Keratinocyte (primary cell): ENCODE results near the gene RRBP1. TPM values are rescaled to one million over a fixed set of nuclear protein-coding genes. Genes with fewer than 3 reads are reported as not detected.

Experiments used
- DNase-seq: peaks from one replicate; pipeline ENCODE4 v3.0.0-alpha.2; 2011; ENCODE audit warnings: low read depth, missing footprints, low spot score
- FAIRE-seq: peaks from 2 replicates; lab custom pipeline; 2011; peaks lifted over from hg19 to GRCh38; lab: Jason Lieb, UNC
- H2AFZ ChIP-seq: 2 replicates; pipeline ENCODE4 v1.6.0; 2012; ENCODE audit warnings: low read length, control low read depth, inconsistent platforms; ENCODE audit not compliant: control insufficient read depth
- H3K27ac ChIP-seq: 2 replicates; pipeline ENCODE4 v1.5.1; 2011; ENCODE audit warnings: low read length; ENCODE audit not compliant: control insufficient read depth, insufficient read depth
- H3K27me3 ChIP-seq: 3 replicates; pipeline ENCODE4 v1.6.0; 2011; ENCODE audit warnings: low read length; ENCODE audit not compliant: control insufficient read depth, insufficient read depth; ENCODE audit errors: extremely low read depth
- H3K36me3 ChIP-seq, 2 experiments: 2 replicates in 1 of 2; 3 replicates in 1 of 2; pipeline ENCODE4 v1.5.1; 2011; ENCODE audit warnings: low read length in 2 of 2, mild to moderate bottlenecking in 1 of 2; ENCODE audit not compliant: control insufficient read depth in 2 of 2, insufficient read depth in 2 of 2; ENCODE audit errors: extremely low read depth in 1 of 2
- H3K4me1 ChIP-seq: 3 replicates; pipeline ENCODE4 v1.5.1; 2011; ENCODE audit warnings: low read length; ENCODE audit not compliant: control insufficient read depth, insufficient read depth; ENCODE audit errors: extremely low read depth
- H3K4me2 ChIP-seq: 3 replicates; pipeline ENCODE4 v1.6.0; 2011; ENCODE audit warnings: low read depth, low read length; ENCODE audit not compliant: control insufficient read depth, insufficient read depth; ENCODE audit errors: extremely low read depth
- H3K4me3 ChIP-seq, 3 experiments: fragments of 200-600 bp in 1 of 3; sonication (generic) in 1 of 3; 2 replicates in 2 of 3; 3 replicates in 1 of 3; pipeline ENCODE4 v1.5.1; 2011 to 2016; ENCODE audit warnings: low read length in 3 of 3, mild to moderate bottlenecking in 3 of 3, control low read depth in 2 of 3, inconsistent platforms in 1 of 3, low read depth in 1 of 3, mixed read lengths in 1 of 3, mixed run types in 1 of 3, moderate library complexity in 1 of 3; ENCODE audit not compliant: control insufficient read depth in 2 of 3, insufficient read depth in 2 of 3; ENCODE audit errors: extremely low read depth in 1 of 3
- H3K79me2 ChIP-seq: 2 replicates; pipeline ENCODE4 v1.6.0; 2012; ENCODE audit warnings: low read length; ENCODE audit not compliant: control insufficient read depth, insufficient read depth
- H3K9ac ChIP-seq: 3 replicates; pipeline ENCODE4 v1.6.0; 2011; ENCODE audit warnings: low read length; ENCODE audit not compliant: control insufficient read depth, insufficient read depth; ENCODE audit errors: extremely low read depth
- H3K9me1 ChIP-seq: 3 replicates; pipeline ENCODE4 v1.6.0; 2011; ENCODE audit warnings: low read length; ENCODE audit not compliant: control insufficient read depth, insufficient read depth; ENCODE audit errors: extremely low read depth
- H3K9me3 ChIP-seq: 2 replicates; pipeline ENCODE4 v1.5.1; 2012; ENCODE audit warnings: low read depth, low read length; ENCODE audit not compliant: control insufficient read depth
- H4K20me1 ChIP-seq: 3 replicates; pipeline ENCODE4 v1.6.0; 2011; ENCODE audit warnings: low read length; ENCODE audit not compliant: control insufficient read depth, insufficient read depth; ENCODE audit errors: extremely low read depth
- EZH2 ChIP-seq: IDR thresholded peaks from one replicate; pipeline ENCODE4 v1.6.1; 2012; ENCODE audit warnings: inconsistent platforms, mild to moderate bottlenecking, low read length, moderate library complexity
- dilution Hi-C: fragments of 300-500 bp; cut with MboI; formaldehyde crosslinking; loops from one replicate; pipeline ENCODE4 v1.7.0; 2020; ENCODE audit warnings: low sequenced_read_pairs; ENCODE audit not compliant: extremely low pct_ligation_motif_present
- polyA plus RNA-seq, 5 experiments: library from polyadenylated mRNA; depleted of rRNA in 3 of 5; stranded (reverse) in 3 of 5; stranded (forward) in 1 of 5; unstranded in 1 of 5; fragments of >200 nt; gene quantifications; 1 replicate in 1 of 5; 2 replicates in 3 of 5; 3 replicates in 1 of 5; pipeline versions ENCODE4 v1.2.1 to v1.2.3, GENCODE V29; 2011 to 2012; ENCODE audit warnings: missing spikeins in 2 of 5, low read depth in 1 of 5, low replicate concordance in 1 of 5
- TF ChIP-seq, protein P1 (sequence below), 3 experiments: IDR thresholded peaks in 1 of 3; conservative IDR thresholded peaks in 1 of 3; optimal IDR thresholded peaks in 1 of 3; 2 replicates in 2 of 3; 3 replicates in 1 of 3; pipeline versions ENCODE3 to v1.5.1; 2011; ENCODE audit warnings: low read length in 3 of 3, mild to moderate bottlenecking in 3 of 3, moderate library complexity in 2 of 3, control low read depth in 1 of 3, inconsistent platforms in 1 of 3; ENCODE audit not compliant: insufficient read depth in 2 of 3; ENCODE audit errors: extremely low read depth in 1 of 3

RRBP1 gene
- polyA plus RNA-seq, 1 donor (not counting 4 experiments of a cell fraction or from before 2014, with no cell fraction given), result 43.9 TPM

- TF ChIP-seq, protein P1, sequence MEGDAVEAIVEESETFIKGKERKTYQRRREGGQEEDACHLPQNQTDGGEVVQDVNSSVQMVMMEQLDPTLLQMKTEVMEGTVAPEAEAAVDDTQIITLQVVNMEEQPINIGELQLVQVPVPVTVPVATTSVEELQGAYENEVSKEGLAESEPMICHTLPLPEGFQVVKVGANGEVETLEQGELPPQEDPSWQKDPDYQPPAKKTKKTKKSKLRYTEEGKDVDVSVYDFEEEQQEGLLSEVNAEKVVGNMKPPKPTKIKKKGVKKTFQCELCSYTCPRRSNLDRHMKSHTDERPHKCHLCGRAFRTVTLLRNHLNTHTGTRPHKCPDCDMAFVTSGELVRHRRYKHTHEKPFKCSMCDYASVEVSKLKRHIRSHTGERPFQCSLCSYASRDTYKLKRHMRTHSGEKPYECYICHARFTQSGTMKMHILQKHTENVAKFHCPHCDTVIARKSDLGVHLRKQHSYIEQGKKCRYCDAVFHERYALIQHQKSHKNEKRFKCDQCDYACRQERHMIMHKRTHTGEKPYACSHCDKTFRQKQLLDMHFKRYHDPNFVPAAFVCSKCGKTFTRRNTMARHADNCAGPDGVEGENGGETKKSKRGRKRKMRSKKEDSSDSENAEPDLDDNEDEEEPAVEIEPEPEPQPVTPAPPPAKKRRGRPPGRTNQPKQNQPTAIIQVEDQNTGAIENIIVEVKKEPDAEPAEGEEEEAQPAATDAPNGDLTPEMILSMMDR (optimal IDR thresholded peaks at IDR 0.05 in 1 of 3, IDR thresholded peaks at IDR 0.05 in 1 of 3, conservative IDR thresholded peaks at IDR 0.05 in 1 of 3; ENCODE audit: extremely low read depth in 1 of 3, insufficient read depth in 2 of 3, low read length in 3 of 3), result no peak
- Histone ChIP-seq H3K36me3 (peaks cover 39 to 50% of the 10 kb centered on the region in 2 experiments), H3K4me1 (no peaks in the 10 kb centered on the region), H3K27ac (no peak overlapping the region), H3K27me3 (no peaks in the 10 kb centered on the region), H3K9me3 (no peaks in the 10 kb centered on the region), H4K20me1 (peaks cover 6% of the 10 kb centered on the region), H3K9me1 (peaks cover 2% of the 10 kb centered on the region), H3K4me3 (no peak overlapping the region), H3K79me2 (peaks cover 43% of the 10 kb centered on the region), H2AFZ (no peak overlapping the region), H3K9ac (no peak overlapping the region), H3K4me2 (no peak overlapping the region)
- dilution Hi-C loops, result no loop called here
- DNase-seq (no peak), FAIRE-seq (no peak)
Observed at GRCh38 chr20:17641520-17641964, 40.5 kb downstream of the RRBP1 start.

DNA sequence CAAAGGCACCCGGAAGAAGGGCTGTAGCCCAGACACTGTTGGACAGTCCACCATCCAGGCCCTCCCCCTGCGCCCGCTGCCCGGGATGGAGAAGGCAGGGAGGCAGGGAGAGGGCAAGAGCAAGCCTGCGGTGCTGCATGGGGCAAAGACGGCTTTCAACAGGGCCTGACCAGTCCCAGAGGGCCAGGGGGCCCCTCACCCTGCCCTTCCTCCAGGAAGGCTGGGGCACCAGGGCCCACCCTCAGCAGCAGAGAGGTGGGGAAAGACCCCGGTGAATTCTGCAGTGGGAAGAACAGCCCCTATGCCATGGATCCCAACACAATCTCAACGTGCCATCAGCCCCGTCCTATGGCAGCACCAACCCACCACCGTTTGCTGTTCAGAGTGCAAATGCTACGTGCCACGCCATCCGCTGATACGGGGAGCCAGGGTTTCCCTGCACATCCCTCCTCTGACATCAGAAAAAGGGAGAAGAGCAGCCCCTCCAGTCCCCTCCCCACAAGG, 41.1 kb downstream of the RRBP1 start:
- H3K4me2 ChIP-seq, result no peak overlapping the region
- H4K20me1 ChIP-seq, result peaks cover 6% of the 10 kb centered on the region
- H2AFZ ChIP-seq, result no peak overlapping the region
- peaks cover 44 to 54% of the 10 kb centered on the region in 2 experiments for H3K36me3 ChIP-seq
- peaks cover 2% of the 10 kb centered on the region for H3K9me1 ChIP-seq
- H3K9me3 ChIP-seq, result no peaks in the 10 kb centered on the region
- H3K4me1 ChIP-seq, result no peaks in the 10 kb centered on the region
- TF ChIP-seq, protein P1 (optimal IDR thresholded peaks at IDR 0.05 in 1 of 3, IDR thresholded peaks at IDR 0.05 in 1 of 3, conservative IDR thresholded peaks at IDR 0.05 in 1 of 3; ENCODE audit: extremely low read depth in 1 of 3, insufficient read depth in 2 of 3, low read length in 3 of 3), result no peak
- no peak for TF ChIP-seq EZH2
- no peak overlapping the region for H3K9ac ChIP-seq
- no peak overlapping the region for H3K4me3 ChIP-seq
- no peak for DNase-seq
- H3K27ac ChIP-seq, result no peak overlapping the region
- no peaks in the 10 kb centered on the region for H3K27me3 ChIP-seq
- dilution Hi-C loops, result no loop called here
- FAIRE-seq, result no peak
- peaks cover 37% of the 10 kb centered on the region for H3K79me2 ChIP-seq
